ENCODE measurements around the gene MAEL. TPM values are rescaled to one million over a fixed set of nuclear protein-coding genes. Genes with fewer than 3 reads are reported as not detected.

The MAEL gene
- total RNA-seq, 4 donors from 2014 or later: 0.40 to 0.45 TPM; not detected in 2

DNA sequence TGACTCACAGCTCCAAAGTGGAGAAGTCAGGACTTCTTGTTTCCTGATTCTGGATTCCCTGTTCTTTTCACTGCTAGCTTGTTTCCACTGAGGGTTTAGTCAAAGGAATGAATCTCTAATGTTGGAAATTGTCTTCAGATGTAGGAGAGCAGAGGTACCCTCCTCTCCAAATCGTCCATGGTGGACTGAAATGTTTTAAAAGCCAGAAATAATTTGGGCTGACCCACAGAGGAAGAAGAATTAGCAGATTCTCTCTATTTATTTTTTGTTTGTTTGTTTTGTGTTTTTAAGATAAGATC lies 70.7 kb downstream of the MAEL start:
- 43 to 47% methylated on average over 1 of the region's 1 CpG for WGBS, 2 donors
- H3K4me1 ChIP-seq: peaks cover 0 to 4% of the 10 kb centered on the region in 2 donors
- no peaks in the 10 kb centered on the region for H3K27me3 ChIP-seq
- no peak overlapping the region for H3K4me3 ChIP-seq (replicated peaks in 1 of 3)
- H3K27ac ChIP-seq: no peak overlapping the region
- intact Hi-C loops (cut with DNase I): loop anchor here (5.0 to 10.0 kb wide), 3 partner anchors 152 to 475 kb away; no protein-coding TSS in a partner anchor
- H3K9me3 ChIP-seq: no peaks in the 10 kb centered on the region
- H3K36me3 ChIP-seq: no peaks in the 10 kb centered on the region
- no peak for DNase-seq
- TF ChIP-seq POLR2A (IDR thresholded peaks at IDR 0.05): no peak
- TF ChIP-seq, protein P1, sequence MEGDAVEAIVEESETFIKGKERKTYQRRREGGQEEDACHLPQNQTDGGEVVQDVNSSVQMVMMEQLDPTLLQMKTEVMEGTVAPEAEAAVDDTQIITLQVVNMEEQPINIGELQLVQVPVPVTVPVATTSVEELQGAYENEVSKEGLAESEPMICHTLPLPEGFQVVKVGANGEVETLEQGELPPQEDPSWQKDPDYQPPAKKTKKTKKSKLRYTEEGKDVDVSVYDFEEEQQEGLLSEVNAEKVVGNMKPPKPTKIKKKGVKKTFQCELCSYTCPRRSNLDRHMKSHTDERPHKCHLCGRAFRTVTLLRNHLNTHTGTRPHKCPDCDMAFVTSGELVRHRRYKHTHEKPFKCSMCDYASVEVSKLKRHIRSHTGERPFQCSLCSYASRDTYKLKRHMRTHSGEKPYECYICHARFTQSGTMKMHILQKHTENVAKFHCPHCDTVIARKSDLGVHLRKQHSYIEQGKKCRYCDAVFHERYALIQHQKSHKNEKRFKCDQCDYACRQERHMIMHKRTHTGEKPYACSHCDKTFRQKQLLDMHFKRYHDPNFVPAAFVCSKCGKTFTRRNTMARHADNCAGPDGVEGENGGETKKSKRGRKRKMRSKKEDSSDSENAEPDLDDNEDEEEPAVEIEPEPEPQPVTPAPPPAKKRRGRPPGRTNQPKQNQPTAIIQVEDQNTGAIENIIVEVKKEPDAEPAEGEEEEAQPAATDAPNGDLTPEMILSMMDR (IDR thresholded peaks at IDR 0.05): no peak

DNA sequence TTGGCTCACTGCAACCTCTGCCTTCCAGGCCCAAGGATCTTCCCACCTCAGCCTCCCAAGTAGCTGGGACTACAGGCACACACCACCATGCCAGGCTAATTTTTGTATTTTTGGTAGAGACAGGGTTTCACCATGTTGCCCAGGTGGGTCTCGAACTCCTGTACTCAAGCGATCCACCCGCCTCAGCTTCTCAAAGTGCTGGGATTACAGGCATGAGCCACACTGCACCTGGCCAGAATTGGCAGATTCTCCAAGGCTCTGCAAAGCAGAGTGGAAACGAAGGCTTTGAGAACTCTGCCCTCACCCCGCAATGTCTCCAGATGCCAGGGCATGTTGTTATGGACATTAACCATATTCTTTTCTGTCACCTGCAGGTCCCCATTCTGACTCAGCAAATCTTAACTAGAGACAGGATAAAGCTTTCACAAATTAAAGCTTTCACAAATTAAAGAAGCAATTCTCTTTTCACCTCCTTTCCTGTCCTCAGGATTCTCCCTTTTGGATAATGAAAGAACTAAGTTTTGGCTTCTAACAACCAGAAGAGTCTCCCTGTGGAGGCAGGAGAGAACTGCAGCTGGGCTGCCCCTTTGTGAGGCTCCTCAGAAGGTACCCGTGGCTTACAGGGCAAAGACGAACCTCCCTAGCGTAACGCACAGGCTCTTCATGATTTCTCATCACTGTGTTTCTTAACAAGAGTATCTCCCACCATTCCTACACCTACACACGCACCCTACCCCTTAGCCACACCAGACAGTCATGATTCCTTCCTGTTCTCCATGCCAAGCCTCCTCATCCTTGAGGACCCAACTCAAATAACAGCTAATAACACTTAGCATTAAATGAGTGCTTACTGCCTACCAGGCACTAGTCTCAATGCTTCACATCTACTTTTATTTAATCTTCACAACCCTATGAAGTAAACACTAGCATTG lies 71.3 kb downstream of the MAEL start:
- no peak for DNase-seq
- Histone ChIP-seq H3K4me3 (replicated peaks in 1 of 3) (no peak overlapping the region), H3K4me1 (peaks cover 0 to 4% of the 10 kb centered on the region in 2 donors), H3K9me3 (no peaks in the 10 kb centered on the region), H3K27me3 (no peaks in the 10 kb centered on the region), H3K27ac (no peak overlapping the region), H3K36me3 (no peaks in the 10 kb centered on the region)
- intact Hi-C loops (cut with DNase I): loop anchor here (10.0 kb wide), 2 partner anchors 154 to 474 kb away; no protein-coding TSS in a partner anchor
- 71 to 78% methylated on average over 10 of the region's 10 CpGs for WGBS, 2 donors
- TF ChIP-seq POLR2A (IDR thresholded peaks at IDR 0.05): no peak

DNA sequence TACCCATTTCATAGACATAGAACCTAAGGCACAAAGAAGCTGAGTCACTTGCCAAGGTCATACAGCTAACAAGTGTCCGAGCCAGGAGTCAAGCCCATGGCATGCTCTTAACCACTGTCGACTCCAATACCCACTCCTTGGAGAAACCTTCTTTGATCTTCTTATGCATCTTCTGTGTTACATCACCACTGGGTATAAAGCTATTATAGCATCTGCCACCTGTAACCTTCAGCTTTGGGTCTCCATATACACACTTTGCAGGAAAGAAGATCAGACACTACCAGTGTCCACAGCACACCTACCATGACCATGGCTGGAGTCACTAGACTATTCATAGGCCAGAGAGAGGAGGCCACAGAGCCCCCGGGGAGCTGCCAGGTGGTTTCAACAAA lies 72.0 kb downstream of the MAEL start:
- no peaks in the 10 kb centered on the region for H3K27me3 ChIP-seq
- H3K9me3 ChIP-seq: no peaks in the 10 kb centered on the region
- WGBS, 2 donors: 87 to 91% methylated on average over 3 of the region's 3 CpGs
- H3K4me1 ChIP-seq: peaks cover 0 to 4% of the 10 kb centered on the region in 2 donors
- no peak for DNase-seq
- no peak for TF ChIP-seq POLR2A (IDR thresholded peaks at IDR 0.05)
- TF ChIP-seq, protein P1 (IDR thresholded peaks at IDR 0.05): no peak
- no peak overlapping the region for H3K27ac ChIP-seq
- H3K4me3 ChIP-seq (replicated peaks in 1 of 3): no peak overlapping the region
- intact Hi-C loops (cut with DNase I): loop anchor here (10.0 kb wide), 2 partner anchors 154 to 474 kb away; no protein-coding TSS in a partner anchor
- no peaks in the 10 kb centered on the region for H3K36me3 ChIP-seq

DNA sequence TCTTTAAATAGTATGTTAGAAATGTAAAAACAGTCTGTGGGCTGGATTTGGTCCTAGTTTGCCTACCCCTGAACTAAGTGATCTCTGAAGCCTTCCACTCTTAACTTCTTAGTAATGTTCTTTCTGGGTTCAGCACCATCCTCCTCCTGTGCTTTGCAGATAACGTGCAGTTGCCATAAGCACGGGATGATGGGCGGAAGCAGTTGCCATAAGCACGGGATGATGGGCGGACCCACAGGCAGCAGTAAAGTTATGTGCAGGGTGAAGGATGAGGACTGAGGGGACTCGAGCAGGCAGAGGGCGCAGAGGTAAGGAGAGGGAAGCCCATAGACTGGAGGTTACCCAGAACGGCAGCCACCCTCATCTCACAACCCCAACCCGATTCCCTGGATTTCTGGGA lies 75.5 kb downstream of the MAEL start:
- H3K36me3 ChIP-seq: no peaks in the 10 kb centered on the region

DNA sequence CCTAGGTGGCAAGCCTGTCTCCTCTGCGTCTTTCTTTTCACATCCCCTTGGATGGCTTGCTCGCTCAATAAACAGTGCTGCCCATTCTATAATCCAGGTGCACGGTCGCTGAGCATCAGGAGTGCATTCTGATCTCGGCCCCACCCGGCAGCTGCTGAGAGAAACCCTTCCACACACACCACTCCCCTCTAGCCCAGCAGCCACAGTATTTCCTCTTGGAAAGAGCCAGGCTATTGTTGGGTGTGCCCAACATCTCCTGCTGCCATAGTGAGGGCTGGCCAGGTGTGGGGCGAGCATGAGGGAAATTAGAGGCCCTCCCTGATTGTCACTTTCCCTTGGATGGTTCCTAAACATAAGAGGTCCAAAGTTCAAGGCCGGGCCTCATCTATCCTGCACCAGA lies 76.4 kb downstream of the MAEL start:
- no peak for DNase-seq
- 80 to 90% methylated on average over 8 of the region's 8 CpGs for WGBS, 2 donors
- intact Hi-C loops (cut with DNase I): loop anchor here (5.0 to 10.0 kb wide), 4 partner anchors 149 to 492 kb away; no protein-coding TSS in a partner anchor
- H3K36me3 ChIP-seq: no peaks in the 10 kb centered on the region
- H3K27me3 ChIP-seq: no peaks in the 10 kb centered on the region
- TF ChIP-seq POLR2A (IDR thresholded peaks at IDR 0.05): no peak
- no peak overlapping the region for H3K27ac ChIP-seq
- no peaks in the 10 kb centered on the region for H3K4me1 ChIP-seq
- H3K9me3 ChIP-seq: no peaks in the 10 kb centered on the region
- H3K4me3 ChIP-seq (replicated peaks in 1 of 3): no peak overlapping the region

More for the DNA sequence above, 75.5 kb downstream of the MAEL start:
- H3K4me3 ChIP-seq (replicated peaks in 1 of 3): no peak overlapping the region
- no peak for DNase-seq
- H3K27me3 ChIP-seq: no peaks in the 10 kb centered on the region
- H3K9me3 ChIP-seq: no peaks in the 10 kb centered on the region
- H3K27ac ChIP-seq: no peak overlapping the region
- TF ChIP-seq, protein P1 (IDR thresholded peaks at IDR 0.05): no peak
- no peak for TF ChIP-seq POLR2A (IDR thresholded peaks at IDR 0.05)
- H3K4me1 ChIP-seq: no peaks in the 10 kb centered on the region
- WGBS, 2 donors: 82 to 84% methylated on average over 9 of the region's 9 CpGs
- intact Hi-C loops (cut with DNase I): loop anchor here (5.0 to 10.0 kb wide), 4 partner anchors 150 to 493 kb away; no protein-coding TSS in a partner anchor

All from thyroid gland (tissue), 4 donors.